ENCODE measurements around the gene MTERF4.

MTERF4 gene

GRCh38 chr2:241065355-241065803, 36.7 kb downstream of the MTERF4 start:
- Histone ChIP-seq H3K4me1 (ENCODE audit: low read length) (peaks cover 2% of the 10 kb centered on the region; the same call in 1 of the 2 replicates), H3K9ac (ENCODE audit: low read length) (no peak overlapping the region), H3K9me2 (replicated peaks; ENCODE audit: insufficient read depth, low read length) (no peaks in the 10 kb centered on the region), H3K27me3 (replicated peaks; ENCODE audit: insufficient read depth, low read length) (no peaks in the 10 kb centered on the region; the same call in 1 of the 2 replicates), H3K9me3 (replicated peaks; ENCODE audit: insufficient read depth, low read length) (no peaks in the 10 kb centered on the region), H4K20me1 (ENCODE audit: insufficient read depth, low read length) (no peaks in the 10 kb centered on the region), H3K4me2 (ENCODE audit: low read depth, low read length) (no peak overlapping the region), H3K36me3 (replicated peaks; ENCODE audit: insufficient read depth, low read length) (no peaks in the 10 kb centered on the region), H3K4me3 (ENCODE audit: low read length) (no peak overlapping the region), H2AFZ (ENCODE audit: low read length) (no peak overlapping the region), H3F3A (ENCODE audit: insufficient read depth, low read length) (no peaks in the 10 kb centered on the region), H3K79me2 (ENCODE audit: low read length) (no peaks in the 10 kb centered on the region), H3K27ac (ENCODE audit: low read length) (no peak overlapping the region)
- no peak for TF ChIP-seq CTCF (IDR thresholded peaks at IDR 0.05; ENCODE audit: low read length)
- TF ChIP-seq EZH2phosphoT487 (IDR thresholded peaks at IDR 0.05; ENCODE audit: low read length), result no peak
- no peak for TF ChIP-seq EZH2 (optimal IDR thresholded peaks at IDR 0.05; ENCODE audit: low read depth, low read length)
- DNase-seq, result no peak

DNA sequence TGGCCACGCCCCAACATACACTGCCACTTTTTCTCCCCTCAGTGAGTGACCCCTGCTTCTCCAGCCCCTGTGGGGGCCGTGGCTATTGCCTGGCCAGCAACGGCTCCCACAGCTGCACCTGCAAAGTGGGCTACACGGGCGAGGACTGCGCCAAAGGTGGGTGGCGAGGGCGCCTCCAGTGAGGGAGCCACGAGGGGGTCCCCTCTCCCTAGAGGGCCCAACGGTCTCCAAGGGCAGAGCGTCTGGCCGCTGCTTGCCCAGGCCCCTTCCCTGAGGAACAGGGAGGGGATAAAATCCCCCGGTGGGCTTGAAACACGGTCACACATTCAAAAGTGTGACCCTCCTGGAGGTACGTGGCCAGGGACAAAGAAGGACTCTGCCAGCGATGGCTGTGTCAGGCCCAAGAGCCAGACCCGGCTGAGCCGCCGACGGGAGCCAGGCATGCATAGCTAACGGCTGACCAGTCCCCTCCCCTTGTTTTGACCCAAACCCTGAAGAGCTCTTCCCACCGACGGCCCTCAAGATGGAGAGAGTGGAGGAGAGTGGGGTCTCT, 37.2 kb downstream of the MTERF4 start:
- no peaks in the 10 kb centered on the region for H3K9me2 ChIP-seq (replicated peaks; ENCODE audit: insufficient read depth, low read length)
- no peaks in the 10 kb centered on the region; the same call in 1 of the 2 replicates for H3K27me3 ChIP-seq (replicated peaks; ENCODE audit: insufficient read depth, low read length)
- DNase-seq, result no peak
- no peaks in the 10 kb centered on the region for H3K36me3 ChIP-seq (replicated peaks; ENCODE audit: insufficient read depth, low read length)
- H2AFZ ChIP-seq (ENCODE audit: low read length), result no peak overlapping the region
- H3K4me1 ChIP-seq (ENCODE audit: low read length), result peaks cover 2% of the 10 kb centered on the region; the same call in 1 of the 2 replicates
- no peak overlapping the region for H3K9ac ChIP-seq (ENCODE audit: low read length)
- no peak overlapping the region for H3K4me3 ChIP-seq (ENCODE audit: low read length)
- no peaks in the 10 kb centered on the region for H3K9me3 ChIP-seq (replicated peaks; ENCODE audit: insufficient read depth, low read length)
- no peak overlapping the region for H3K27ac ChIP-seq (ENCODE audit: low read length)
- H3F3A ChIP-seq (ENCODE audit: insufficient read depth, low read length), result no peaks in the 10 kb centered on the region
- no peaks in the 10 kb centered on the region for H3K79me2 ChIP-seq (ENCODE audit: low read length)
- TF ChIP-seq CTCF (IDR thresholded peaks at IDR 0.05; ENCODE audit: low read length), result no peak
- TF ChIP-seq EZH2 (optimal IDR thresholded peaks at IDR 0.05; ENCODE audit: low read depth, low read length), result no peak
- no peak for TF ChIP-seq EZH2phosphoT487 (IDR thresholded peaks at IDR 0.05; ENCODE audit: low read length)
- no peaks in the 10 kb centered on the region for H4K20me1 ChIP-seq (ENCODE audit: insufficient read depth, low read length)
- H3K4me2 ChIP-seq (ENCODE audit: low read depth, low read length), result no peak overlapping the region

DNA sequence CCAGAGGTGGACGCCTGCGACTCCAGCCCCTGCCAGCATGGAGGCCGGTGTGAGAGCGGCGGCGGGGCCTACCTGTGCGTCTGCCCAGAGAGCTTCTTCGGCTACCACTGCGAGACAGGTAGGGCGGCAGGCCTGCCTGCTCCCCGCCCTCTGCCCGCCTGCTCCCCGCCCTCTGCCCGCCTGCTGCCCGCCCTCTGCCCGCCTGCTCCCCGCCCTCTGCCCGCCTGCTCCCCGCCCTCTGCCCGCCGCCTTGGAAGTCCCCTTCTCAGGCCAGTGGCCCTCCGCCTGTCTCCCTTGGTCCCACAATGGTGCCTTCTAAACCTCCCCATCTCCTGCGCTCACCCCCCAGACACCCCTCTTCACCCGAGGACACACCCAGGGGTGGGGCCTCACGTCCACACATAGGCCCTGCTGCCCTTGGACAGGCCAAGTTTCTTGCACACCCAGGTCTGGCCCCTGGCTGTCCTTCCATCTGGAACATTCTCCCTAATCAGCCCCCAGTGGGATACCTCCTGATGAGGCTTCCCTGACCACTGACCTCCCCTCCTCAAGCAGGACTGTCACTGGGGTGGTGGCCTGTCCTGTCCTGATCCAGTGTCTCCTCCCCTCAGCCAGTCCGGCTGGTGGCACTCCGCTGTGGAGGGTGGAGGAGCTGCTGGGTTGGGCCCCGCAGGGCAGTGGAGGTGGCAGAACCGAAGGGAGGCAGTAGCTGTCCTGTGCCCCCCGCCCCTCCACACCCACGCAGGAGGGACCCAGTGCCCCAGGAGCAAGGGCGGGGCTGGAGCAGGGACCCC, 37.9 kb downstream of the MTERF4 start:
- H3K79me2 ChIP-seq (ENCODE audit: low read length), result no peaks in the 10 kb centered on the region
- H4K20me1 ChIP-seq (ENCODE audit: insufficient read depth, low read length), result no peaks in the 10 kb centered on the region
- H3K4me2 ChIP-seq (ENCODE audit: low read depth, low read length), result peak overlapping the region; percentile 68
- no peak overlapping the region for H3K9ac ChIP-seq (ENCODE audit: low read length)
- peak overlapping the region; percentile 84 for H2AFZ ChIP-seq (ENCODE audit: low read length)
- peak; percentile 48 for DNase-seq
- H3K27me3 ChIP-seq (replicated peaks; ENCODE audit: insufficient read depth, low read length), result no peaks in the 10 kb centered on the region; the same call in 1 of the 2 replicates
- H3K27ac ChIP-seq (ENCODE audit: low read length), result no peak overlapping the region
- no peaks in the 10 kb centered on the region for H3K9me3 ChIP-seq (replicated peaks; ENCODE audit: insufficient read depth, low read length)
- TF ChIP-seq CTCF (IDR thresholded peaks at IDR 0.05; ENCODE audit: low read length), result no peak
- TF ChIP-seq EZH2 (optimal IDR thresholded peaks at IDR 0.05; ENCODE audit: low read depth, low read length), result no peak
- no peak for TF ChIP-seq EZH2phosphoT487 (IDR thresholded peaks at IDR 0.05; ENCODE audit: low read length)
- no peaks in the 10 kb centered on the region for H3K9me2 ChIP-seq (replicated peaks; ENCODE audit: insufficient read depth, low read length)
- peaks cover 2% of the 10 kb centered on the region; the same call in 1 of the 2 replicates for H3K4me1 ChIP-seq (ENCODE audit: low read length)
- no peaks in the 10 kb centered on the region for H3K36me3 ChIP-seq (replicated peaks; ENCODE audit: insufficient read depth, low read length)
- H3K4me3 ChIP-seq (ENCODE audit: low read length), result peak overlapping the region; percentile 44
- no peaks in the 10 kb centered on the region for H3F3A ChIP-seq (ENCODE audit: insufficient read depth, low read length)

Measured in MM.1S (cell line).